GM18858 (cell line): ENCODE data around the gene METTL22.

Experiments
- ATAC-seq: cut with Tn5 transposase; IDR thresholded peaks from one replicate; pipeline ENCODE4 v1.9.1; 2021; ENCODE audit not compliant: unreplicated experiment

METTL22 gene

GRCh38 chr16:8686879-8687278, 65.4 kb downstream of the METTL22 start:
- no peak for ATAC-seq

GRCh38 chr16:8689686-8690085, 68.2 kb downstream of the METTL22 start:
- no peak for ATAC-seq

- no peak for ATAC-seq
Observed at GRCh38 chr16:8691728-8692127, 70.2 kb downstream of the METTL22 start.

GRCh38 chr16:8694795-8695728, 73.6 kb downstream of the METTL22 start:
- ATAC-seq, result no peak

GRCh38 chr16:8696880-8697279, 75.4 kb downstream of the METTL22 start:
- no peak for ATAC-seq

GRCh38 chr16:8697965-8698364, 76.5 kb downstream of the METTL22 start:
- no peak for ATAC-seq
